HFFc6 (cell line): ENCODE data around the gene APIP. TPM values are rescaled to one million over a fixed set of nuclear protein-coding genes. Genes with fewer than 3 reads are reported as not detected.
"Not testable (repeated sequence)": the region's sequence is repeated elsewhere in the genome, so short reads cannot be mapped to it uniquely, and the experiment has no call there.

ENCODE experiments used
- DNase-seq: peaks from one replicate; pipeline ENCODE4 v3.0.0-alpha.2; 2018
- H3K27ac Mint-ChIP-seq: 2 replicates; pipeline ENCODE4 v1.8.0; 2020; ENCODE audit warnings: mild to moderate bottlenecking, mixed read lengths
- H3K27me3 Mint-ChIP-seq: 2 replicates; pipeline ENCODE4 v1.8.0; 2021; ENCODE audit warnings: mild to moderate bottlenecking, moderate library complexity, mixed read lengths; ENCODE audit not compliant: insufficient read depth
- H3K36me3 Mint-ChIP-seq: 2 replicates; pipeline ENCODE4 v1.8.0; 2021; ENCODE audit warnings: low read depth, mixed read lengths
- H3K4me1 Mint-ChIP-seq: 2 replicates; pipeline ENCODE4 v1.8.0; 2020; ENCODE audit warnings: low read depth, mixed read lengths
- H3K4me3 Mint-ChIP-seq: 2 replicates; pipeline ENCODE4 v1.8.0; 2020; ENCODE audit warnings: mild to moderate bottlenecking, moderate library complexity, mixed read lengths
- H3K9me3 Mint-ChIP-seq: 2 replicates; pipeline ENCODE4 v1.8.0; 2020; ENCODE audit warnings: mild to moderate bottlenecking, mixed read lengths
- total RNA-seq, 6 experiments: library from RNA; stranded (reverse); fragmentation: NEBNext Ultra II Directional; extraction: Animal tissue kit (Norgen Biotek cat#: 25700); gene quantifications; 2 replicates in 1 of 6; 3 replicates in 5 of 6; pipeline ENCODE4 v1.2.3, GENCODE V29; 2021
- TF ChIP-seq, protein P1 (sequence below): fragments of 200-600 bp; sonication (generic); IDR thresholded peaks from 2 replicates; pipeline ENCODE4 v1.5.0; 2021; ENCODE audit warnings: antibody characterized with exemption, mild to moderate bottlenecking

The APIP gene
- total RNA-seq, 6 experiments from 2014 or later = 26.6 to 33.3 (median 29.4) TPM

DNA sequence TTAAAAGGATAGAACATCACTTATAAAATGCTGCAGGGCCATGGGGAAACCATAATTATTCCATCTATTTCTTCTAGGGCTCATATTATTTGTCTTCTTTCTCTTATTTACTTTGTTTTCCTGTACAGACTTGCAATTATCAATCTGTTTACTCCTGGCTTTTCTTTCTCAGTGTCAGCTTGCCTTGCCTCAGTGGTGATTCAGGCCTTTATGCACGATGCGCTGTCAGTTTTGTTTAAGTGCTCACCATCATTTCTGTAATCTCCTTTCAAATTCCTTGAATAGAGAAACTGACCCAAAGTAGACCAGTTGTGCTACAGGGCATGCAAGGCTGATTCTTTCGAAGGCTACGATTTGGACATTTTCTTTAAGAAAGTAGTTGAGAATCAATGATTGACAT lies 5.0 kb upstream of the APIP start:
- TF ChIP-seq, protein P1, sequence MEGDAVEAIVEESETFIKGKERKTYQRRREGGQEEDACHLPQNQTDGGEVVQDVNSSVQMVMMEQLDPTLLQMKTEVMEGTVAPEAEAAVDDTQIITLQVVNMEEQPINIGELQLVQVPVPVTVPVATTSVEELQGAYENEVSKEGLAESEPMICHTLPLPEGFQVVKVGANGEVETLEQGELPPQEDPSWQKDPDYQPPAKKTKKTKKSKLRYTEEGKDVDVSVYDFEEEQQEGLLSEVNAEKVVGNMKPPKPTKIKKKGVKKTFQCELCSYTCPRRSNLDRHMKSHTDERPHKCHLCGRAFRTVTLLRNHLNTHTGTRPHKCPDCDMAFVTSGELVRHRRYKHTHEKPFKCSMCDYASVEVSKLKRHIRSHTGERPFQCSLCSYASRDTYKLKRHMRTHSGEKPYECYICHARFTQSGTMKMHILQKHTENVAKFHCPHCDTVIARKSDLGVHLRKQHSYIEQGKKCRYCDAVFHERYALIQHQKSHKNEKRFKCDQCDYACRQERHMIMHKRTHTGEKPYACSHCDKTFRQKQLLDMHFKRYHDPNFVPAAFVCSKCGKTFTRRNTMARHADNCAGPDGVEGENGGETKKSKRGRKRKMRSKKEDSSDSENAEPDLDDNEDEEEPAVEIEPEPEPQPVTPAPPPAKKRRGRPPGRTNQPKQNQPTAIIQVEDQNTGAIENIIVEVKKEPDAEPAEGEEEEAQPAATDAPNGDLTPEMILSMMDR = no peak
- Mint-ChIP-seq H3K9me3 (no peaks in the 10 kb centered on the region), H3K4me1 (peaks cover 78% of the 10 kb centered on the region), H3K36me3 (peaks cover 22% of the 10 kb centered on the region), H3K4me3 (no peak overlapping the region), H3K27me3 (no peaks in the 10 kb centered on the region), H3K27ac (no peak overlapping the region)
- DNase-seq = no peak

DNA sequence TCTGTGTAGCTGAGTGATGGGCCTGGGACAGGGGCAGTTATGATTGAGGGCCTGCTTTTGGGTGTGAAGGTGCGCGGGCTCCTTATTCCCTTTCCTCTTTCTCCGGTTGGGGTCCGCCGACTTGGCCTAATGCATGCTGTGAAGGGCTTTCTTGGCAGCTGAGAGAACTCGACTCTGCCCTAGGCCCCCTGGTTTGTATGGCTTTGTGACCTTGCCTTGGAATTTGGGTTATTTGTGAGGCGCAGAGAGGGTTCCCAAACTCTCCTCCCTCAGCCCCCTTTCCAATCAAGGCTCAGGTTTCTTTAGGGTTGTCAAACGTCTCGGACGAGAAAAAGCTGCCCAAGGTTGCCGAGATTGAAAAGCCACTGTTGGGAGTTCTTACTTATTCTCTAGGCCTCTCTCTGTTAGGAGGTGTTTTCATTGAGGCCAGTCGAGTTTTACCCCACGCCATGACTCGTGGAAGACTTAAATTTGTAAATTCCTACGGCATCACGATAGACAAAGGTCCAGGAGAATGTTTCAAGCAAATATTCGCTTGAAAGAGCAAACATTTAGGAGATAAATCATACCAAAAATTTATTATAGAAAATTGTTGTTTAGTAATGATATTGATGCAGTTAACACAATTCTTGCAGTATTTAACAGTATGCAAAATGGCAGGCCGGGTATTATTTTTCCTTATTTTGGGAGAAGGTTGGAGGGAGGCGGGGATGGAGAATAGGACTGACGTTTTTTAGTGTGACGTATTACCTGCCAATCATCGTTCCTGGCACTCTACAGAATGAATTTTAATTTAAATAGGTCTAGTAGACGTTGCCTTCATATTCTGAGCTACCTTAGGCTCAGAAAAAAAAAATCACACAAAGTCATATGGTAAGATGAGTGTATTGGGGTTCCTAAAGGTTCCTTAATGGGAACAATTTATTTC lies 928 bp upstream of the APIP start:
- Mint-ChIP-seq H3K4me3 (peak overlapping the region; percentile 100), H3K9me3 (no peaks in the 10 kb centered on the region), H3K27me3 (no peaks in the 10 kb centered on the region), H3K27ac (peak overlapping the region; percentile 99), H3K36me3 (peaks cover 46% of the 10 kb centered on the region), H3K4me1 (peaks cover 52% of the 10 kb centered on the region)
- TF ChIP-seq, protein P1 = no peak
- DNase-seq = no peak

DNA sequence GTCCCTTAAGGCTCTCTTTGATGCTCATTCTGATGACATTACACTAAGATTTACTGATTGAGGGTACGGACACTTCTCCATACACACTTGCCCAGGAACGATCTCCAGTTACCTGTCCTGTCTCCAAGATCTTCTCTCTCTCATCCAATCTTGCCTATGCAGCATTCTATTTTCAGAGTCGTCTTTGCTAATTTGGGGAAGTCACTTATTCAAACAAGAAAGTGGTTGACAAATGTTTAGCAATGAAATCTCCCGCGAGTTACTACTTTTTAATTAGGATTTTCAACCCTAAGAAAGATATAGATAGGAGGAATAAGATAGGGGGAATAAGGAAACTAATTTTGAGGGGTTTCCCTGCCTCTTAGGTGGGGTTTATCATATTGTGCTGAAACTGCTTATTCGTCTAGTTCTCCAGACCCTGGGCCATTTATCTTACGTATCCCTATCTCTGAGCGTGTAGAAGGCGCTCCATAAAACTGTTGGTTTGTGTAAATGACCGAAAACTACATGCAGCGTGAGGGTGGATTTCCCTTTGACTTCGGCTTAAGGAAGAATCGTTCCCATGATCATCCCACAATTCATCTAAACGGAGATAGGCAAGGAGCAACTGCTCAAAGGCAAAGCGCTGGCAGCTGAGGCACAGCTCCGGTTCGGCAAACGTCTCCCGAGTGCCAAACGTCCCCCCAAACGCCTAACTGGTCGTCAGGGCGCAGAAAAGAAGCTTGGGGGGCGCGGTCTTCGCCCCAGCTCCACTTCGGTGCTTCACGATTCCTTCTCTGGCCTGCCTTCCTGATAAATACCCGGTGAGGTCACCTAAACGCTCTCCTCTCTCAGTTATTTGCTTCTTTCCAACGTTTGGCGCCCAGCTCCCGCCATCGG lies 804 bp downstream of the APIP start:
- Mint-ChIP-seq H3K4me1 (peaks cover 44% of the 10 kb centered on the region), H3K4me3 (peak overlapping the region; percentile 100), H3K36me3 (peaks cover 46% of the 10 kb centered on the region), H3K9me3 (no peaks in the 10 kb centered on the region), H3K27ac (peak overlapping the region; percentile 99), H3K27me3 (no peaks in the 10 kb centered on the region)
- TF ChIP-seq, protein P1 = no peak; the same call in 1 of the 2 replicates
- peak; percentile 5 for DNase-seq

DNA sequence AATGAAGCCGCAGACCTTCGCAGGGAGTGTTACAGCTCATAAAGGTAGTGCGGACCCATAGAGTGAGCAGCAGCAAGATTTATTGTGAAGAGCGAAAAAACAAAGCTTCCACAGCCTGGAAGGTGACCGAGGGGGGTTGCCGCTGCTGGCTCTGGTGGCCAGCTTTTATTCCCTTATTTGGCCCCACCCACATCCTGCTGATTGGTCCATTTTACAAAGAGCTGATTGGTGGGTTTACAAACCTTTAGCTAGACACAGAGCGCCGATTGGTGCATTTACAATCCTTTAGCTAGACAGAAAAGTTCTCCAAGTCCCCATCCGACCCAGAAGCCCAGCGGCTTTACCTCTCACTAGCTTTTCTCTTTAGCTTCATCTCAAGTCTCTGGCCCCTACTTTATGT lies 2.6 kb downstream of the APIP start:
- Mint-ChIP-seq H3K36me3 (peaks cover 45% of the 10 kb centered on the region), H3K4me1 (peaks cover 30% of the 10 kb centered on the region)
- H3K27ac Mint-ChIP-seq, DNase-seq, H3K4me3 Mint-ChIP-seq, H3K9me3 Mint-ChIP-seq, H3K27me3 Mint-ChIP-seq: not testable (repeated sequence)

DNA sequence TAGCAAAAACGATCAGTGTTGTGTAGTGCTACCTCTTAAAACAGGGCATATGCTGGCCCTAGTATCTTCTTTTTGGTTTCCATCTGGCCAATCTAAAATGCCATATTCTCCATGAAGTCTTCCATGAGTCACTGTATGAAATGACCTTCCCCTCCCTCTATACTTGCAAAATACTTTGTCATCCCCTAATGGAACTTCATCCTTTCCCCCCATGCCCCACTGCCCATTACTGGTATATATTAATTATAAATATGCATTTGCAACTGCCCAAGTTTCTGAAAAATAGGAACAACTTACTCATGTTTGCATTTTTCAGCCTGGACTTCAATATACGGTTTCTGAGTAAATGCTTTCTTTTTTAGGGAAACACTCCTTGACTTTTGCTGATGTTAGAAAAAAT lies 4.5 kb downstream of the APIP start:
- peaks cover 26% of the 10 kb centered on the region for H3K36me3 Mint-ChIP-seq
- no peak overlapping the region for H3K27ac Mint-ChIP-seq
- TF ChIP-seq, protein P1 = no peak
- no peak overlapping the region for H3K4me3 Mint-ChIP-seq
- peaks cover 14% of the 10 kb centered on the region for H3K4me1 Mint-ChIP-seq
- DNase-seq = no peak
- no peaks in the 10 kb centered on the region for H3K9me3 Mint-ChIP-seq
- H3K27me3 Mint-ChIP-seq = no peaks in the 10 kb centered on the region
